GM12873 (cell line): ENCODE data around the gene P2RY4.

ENCODE experiments used
- CTCF ChIP-seq: IDR thresholded peaks from 2 replicates; pipeline ENCODE4 v1.5.1; 2012; ENCODE audit warnings: low read depth, mild to moderate bottlenecking, moderate library complexity, low read length, control low read depth; ENCODE audit not compliant: insufficient read depth; ENCODE audit errors: missing control alignments

Gene P2RY4

GRCh38 chrX:70260104-70260503, at the start of gene P2RY4:
TSS of gene P2RY4 (minus strand) at chrX:70260204. CDS start at chrX:70259624, 580 bp downstream.
- TF ChIP-seq CTCF, result no peak

GRCh38 chrX:70301716-70302115, 41.7 kb upstream of the P2RY4 start:
- TF ChIP-seq CTCF, result no peak

- no peak for TF ChIP-seq CTCF
Observed at GRCh38 chrX:70293621-70294020, 33.6 kb upstream of the P2RY4 start.

GRCh38 chrX:70292788-70293187, 32.8 kb upstream of the P2RY4 start:
- no peak for TF ChIP-seq CTCF

- no peak for TF ChIP-seq CTCF
Observed at GRCh38 chrX:70289793-70290770, 30.1 kb upstream of the P2RY4 start, which contains the start of the genes KIF4A and PDZD11. TSS of gene KIF4A (plus strand) at chrX:70290104. CDS start at chrX:70290459, 355 bp downstream. TSS of gene PDZD11 (minus strand) at chrX:70289927. CDS start at chrX:70289341, 586 bp downstream.

GRCh38 chrX:70289168-70289792, 29.3 kb upstream of the P2RY4 start:
- TF ChIP-seq CTCF, result no peak

GRCh38 chrX:70281951-70282350, 21.9 kb upstream of the P2RY4 start, which contains the start of gene RAB41:
TSS of gene RAB41 (plus strand) at chrX:70282172. CDS start at chrX:70282218, 46 bp downstream.
- TF ChIP-seq CTCF, result no peak
